IPS-11a (cell line): ENCODE data around the gene CISTR.
"Not testable (repeated sequence)": the region's sequence is repeated elsewhere in the genome, so short reads cannot be mapped to it uniquely, and the experiment has no call there.

Experiments
- H3K4me3 ChIP-seq: one replicate; pipeline ENCODE4 v1.5.1; 2013; ENCODE audit warnings: low read depth, low read length, control low read depth

Gene CISTR

GRCh38 chr12:53751336-53752191 is at the start of gene CISTR:
Gene CISTR (minus strand): TSS chr12:53751979.
- peak within 1 kb of the TSS; percentile 45 for H3K4me3 ChIP-seq

- H3K4me3 ChIP-seq = no peak overlapping the region
Measured at GRCh38 chr12:53798575-53798974, 46.8 kb upstream of the CISTR start.

GRCh38 chr12:53795927-53796326 is 44.1 kb upstream of the CISTR start:
- no peak overlapping the region for H3K4me3 ChIP-seq

- H3K4me3 ChIP-seq = no peak overlapping the region
Measured at GRCh38 chr12:53793221-53793620, 41.4 kb upstream of the CISTR start.

- no peak overlapping the region for H3K4me3 ChIP-seq
Measured at GRCh38 chr12:53791735-53792326, 40.1 kb upstream of the CISTR start.

GRCh38 chr12:53789570-53789969 is 37.8 kb upstream of the CISTR start:
- no peak overlapping the region for H3K4me3 ChIP-seq

- H3K4me3 ChIP-seq = no peak overlapping the region
Measured at GRCh38 chr12:53788892-53789291, 37.1 kb upstream of the CISTR start.

- H3K4me3 ChIP-seq = no peak overlapping the region
Measured at GRCh38 chr12:53786411-53786810, 34.6 kb upstream of the CISTR start.

- H3K4me3 ChIP-seq = no peak overlapping the region
Measured at GRCh38 chr12:53785161-53785560, 33.4 kb upstream of the CISTR start.

GRCh38 chr12:53782093-53782703 is 30.4 kb upstream of the CISTR start:
- H3K4me3 ChIP-seq = no peak overlapping the region

GRCh38 chr12:53781228-53781801 is 29.5 kb upstream of the CISTR start:
- H3K4me3 ChIP-seq = no peak overlapping the region

- no peak overlapping the region for H3K4me3 ChIP-seq
Measured at GRCh38 chr12:53780323-53780722, 28.5 kb upstream of the CISTR start.

- not testable (repeated sequence) for H3K4me3 ChIP-seq
Measured at GRCh38 chr12:53779679-53780078, 27.9 kb upstream of the CISTR start.

GRCh38 chr12:53777936-53778644 is 26.3 kb upstream of the CISTR start:
- H3K4me3 ChIP-seq = no peak overlapping the region

- no peak overlapping the region for H3K4me3 ChIP-seq
Measured at GRCh38 chr12:53777412-53777811, 25.6 kb upstream of the CISTR start.

- no peak overlapping the region for H3K4me3 ChIP-seq
Measured at GRCh38 chr12:53776872-53777271, 25.1 kb upstream of the CISTR start.

- H3K4me3 ChIP-seq = no peak overlapping the region
Measured at GRCh38 chr12:53775478-53776145, 23.8 kb upstream of the CISTR start.

GRCh38 chr12:53770281-53770680 is 18.5 kb upstream of the CISTR start:
- no peak overlapping the region for H3K4me3 ChIP-seq

GRCh38 chr12:53768976-53769375 is 17.2 kb upstream of the CISTR start:
- H3K4me3 ChIP-seq = no peak overlapping the region

GRCh38 chr12:53766881-53767280 is 15.1 kb upstream of the CISTR start:
- no peak overlapping the region for H3K4me3 ChIP-seq

GRCh38 chr12:53765891-53766290 is 14.1 kb upstream of the CISTR start:
- H3K4me3 ChIP-seq = no peak overlapping the region
